H1 (cell line): ENCODE results near the gene GSTO1. TPM values are rescaled to one million over a fixed set of nuclear protein-coding genes. Genes with fewer than 3 reads are reported as not detected.

Experiments used
- CTCF ChIA-PET: fragments of 300-600 bp; sonication (Branson Sonifier 250); formaldehyde crosslinking; loops from one replicate; lab custom pipeline; 2021; ENCODE audit not compliant: partially characterized antibody; lab: Charles Lee
- POLR2A ChIA-PET: fragments of 300-600 bp; sonication (Branson Sonifier 250); formaldehyde crosslinking; loops from one replicate; lab custom pipeline; 2021; ENCODE audit warnings: inconsistent platforms; ENCODE audit not compliant: partially characterized antibody; lab: Charles Lee
- DNase-seq, 2 experiments: peaks; one replicate each; pipeline versions ENCODE4 v3.0.0 to v3.0.0-alpha.2; 2010 to 2022; ENCODE audit warnings: low spot score in 2 of 2, low read depth in 1 of 2, mixed read lengths in 1 of 2
- FAIRE-seq: peaks from 2 replicates; lab custom pipeline; 2011; peaks lifted over from hg19 to GRCh38; lab: Jason Lieb, UNC
- H2AFZ ChIP-seq: 2 replicates; pipeline ENCODE4 v1.8.1; 2012; ENCODE audit warnings: low read length, inconsistent platforms
- H2AK5ac ChIP-seq: 2 replicates; pipeline ENCODE4 v1.6.1; 2013; ENCODE audit warnings: low read depth, low read length
- H2BK120ac ChIP-seq: replicated peaks from 2 replicates; pipeline ENCODE3; 2013; ENCODE audit warnings: low read depth, low read length, inconsistent platforms
- H2BK12ac ChIP-seq: 2 replicates; pipeline ENCODE4 v1.6.1; 2013; ENCODE audit warnings: low read depth, low read length
- H2BK15ac ChIP-seq: 2 replicates; pipeline ENCODE4 v1.6.1; 2013; ENCODE audit warnings: low read length
- H2BK20ac ChIP-seq: 2 replicates; pipeline ENCODE4 v1.6.1; 2013; ENCODE audit warnings: low read length
- H2BK5ac ChIP-seq: 2 replicates; pipeline ENCODE4 v1.6.1; 2013; ENCODE audit warnings: low read depth, low read length
- H3K14ac ChIP-seq: 2 replicates; pipeline ENCODE4 v1.6.1; 2013; ENCODE audit warnings: inconsistent platforms; ENCODE audit not compliant: insufficient read length
- H3K18ac ChIP-seq: 2 replicates; pipeline ENCODE4 v1.6.1; 2013; ENCODE audit warnings: low read length; ENCODE audit errors: extremely low read depth
- H3K23ac ChIP-seq: 2 replicates; pipeline ENCODE4 v1.6.1; 2013; ENCODE audit warnings: inconsistent platforms; ENCODE audit not compliant: insufficient read length
- H3K23me2 ChIP-seq: 2 replicates; pipeline ENCODE4 v1.6.1; 2013; ENCODE audit warnings: low read depth, low read length
- H3K27ac ChIP-seq: 2 replicates; pipeline ENCODE4 v1.6.1; 2011; ENCODE audit warnings: low read depth, low read length, inconsistent platforms
- H3K27me3 ChIP-seq, 4 experiments: replicated peaks in 1 of 4; 1 replicate in 1 of 4; 2 replicates in 3 of 4; pipeline versions ENCODE4 v1.6.1 to v1.8.1; 2011 to 2013; ENCODE audit warnings: low read length in 3 of 4, mild to moderate bottlenecking in 3 of 4, inconsistent platforms in 2 of 4, mixed read lengths in 2 of 4, moderate library complexity in 1 of 4; ENCODE audit not compliant: control insufficient read depth in 3 of 4, insufficient read depth in 3 of 4; ENCODE audit errors: extremely low read depth in 1 of 4
- H3K36me3 ChIP-seq, 4 experiments: 2 replicates each; pipeline versions ENCODE4 v1.6.1 to v1.8.1; 2011 to 2013; ENCODE audit warnings: mild to moderate bottlenecking in 4 of 4, low read length in 3 of 4, moderate library complexity in 2 of 4, control low read depth in 1 of 4, inconsistent platforms in 1 of 4; ENCODE audit not compliant: insufficient read depth in 4 of 4, control insufficient read depth in 2 of 4
- H3K4ac ChIP-seq: replicated peaks from 2 replicates; pipeline ENCODE3; 2013; ENCODE audit warnings: low read length, low read depth, mixed read lengths, inconsistent platforms; ENCODE audit not compliant: insufficient read length
- H3K4me1 ChIP-seq, 4 experiments: replicated peaks in 1 of 4; 1 replicate in 1 of 4; 2 replicates in 3 of 4; pipeline versions ENCODE4 v1.6.1 to v1.8.1; 2011 to 2013; ENCODE audit warnings: low read length in 3 of 4, inconsistent platforms in 2 of 4, mixed read lengths in 1 of 4; ENCODE audit not compliant: insufficient read depth in 4 of 4, control insufficient read depth in 3 of 4
- H3K4me2 ChIP-seq, 2 experiments: 2 replicates each; pipeline versions ENCODE4 v1.6.1 to v1.8.1; 2011 to 2013; ENCODE audit warnings: low read depth in 2 of 2, low read length in 2 of 2, control low read depth in 1 of 2, inconsistent platforms in 1 of 2, mild to moderate bottlenecking in 1 of 2; ENCODE audit not compliant: insufficient read depth in 1 of 2
- H3K4me3 ChIP-seq, 4 experiments: fragments of 200-600, 300-600 bp in 1 of 4; sonication (generic), shearing (Covaris generic), sonication (Bioruptor Twin) in 1 of 4; 2 replicates each; pipeline versions ENCODE4 v1.5.1 to v1.8.1; 2011 to 2016; ENCODE audit warnings: low read length in 4 of 4, low read depth in 3 of 4, control low read depth in 2 of 4, inconsistent platforms in 2 of 4, mild to moderate bottlenecking in 2 of 4, mixed read lengths in 1 of 4, moderate library complexity in 1 of 4; ENCODE audit not compliant: insufficient read depth in 2 of 4; ENCODE audit errors: extremely low read depth in 1 of 4
- H3K56ac ChIP-seq: replicated peaks from 2 replicates; pipeline ENCODE3; 2013; ENCODE audit warnings: low read depth, mild to moderate bottlenecking, mixed read lengths, low read length, inconsistent platforms; ENCODE audit not compliant: insufficient read length
- H3K79me1 ChIP-seq: 2 replicates; pipeline ENCODE4 v1.6.1; 2013; ENCODE audit warnings: low read depth, low read length, control low read depth
- H3K79me2 ChIP-seq, 2 experiments: 2 replicates each; pipeline versions ENCODE4 v1.6.1 to v1.8.1; 2012 to 2013; ENCODE audit warnings: low read length in 2 of 2, mild to moderate bottlenecking in 2 of 2, inconsistent platforms in 1 of 2; ENCODE audit not compliant: insufficient read depth in 2 of 2, control insufficient read depth in 1 of 2
- H3K9ac ChIP-seq, 4 experiments: replicated peaks in 1 of 4; 1 replicate in 1 of 4; 2 replicates in 3 of 4; pipeline versions ENCODE4 v1.6.1 to v1.8.1; 2011 to 2013; ENCODE audit warnings: low read depth in 3 of 4, low read length in 3 of 4, control low read depth in 2 of 4, mild to moderate bottlenecking in 2 of 4, moderate library complexity in 2 of 4, inconsistent platforms in 1 of 4; ENCODE audit errors: extremely low read depth in 1 of 4
- H3K9me3 ChIP-seq, 2 experiments: 2 replicates each; pipeline versions ENCODE4 v1.6.1 to v1.8.1; 2012 to 2013; ENCODE audit warnings: mild to moderate bottlenecking in 2 of 2, moderate library complexity in 2 of 2, control low read depth in 1 of 2, inconsistent platforms in 1 of 2, low read depth in 1 of 2, low read length in 1 of 2, mixed read lengths in 1 of 2; ENCODE audit not compliant: insufficient read depth in 2 of 2
- H4K20me1 ChIP-seq, 2 experiments: replicated peaks in 1 of 2; 2 replicates each; pipeline versions ENCODE3 to v1.8.1; 2011 to 2013; ENCODE audit warnings: inconsistent platforms in 2 of 2, low read length in 2 of 2, mild to moderate bottlenecking in 1 of 2; ENCODE audit not compliant: insufficient read depth in 2 of 2, control insufficient read depth in 1 of 2
- H4K5ac ChIP-seq: 2 replicates; pipeline ENCODE4 v1.6.1; 2013; ENCODE audit warnings: low read length, low read depth, mixed read lengths, inconsistent platforms; ENCODE audit not compliant: insufficient read length
- H4K8ac ChIP-seq: 2 replicates; pipeline ENCODE4 v1.8.0; 2013; ENCODE audit warnings: mild to moderate bottlenecking, moderate library complexity, low read length, inconsistent platforms; ENCODE audit not compliant: insufficient read depth; ENCODE audit errors: extremely low read depth
- H4K91ac ChIP-seq: replicated peaks from 2 replicates; pipeline ENCODE3; 2013; ENCODE audit warnings: low read length, mixed read lengths, inconsistent platforms; ENCODE audit not compliant: insufficient read length
- CBX5 ChIP-seq: fragments of 300-800, 300-1000 bp; sonication (generic); IDR thresholded peaks from 2 replicates; pipeline ENCODE4 v1.7.1; 2016; ENCODE audit warnings: antibody characterized with exemption, low read length, low read depth
- CHD2 ChIP-seq: IDR thresholded peaks from 2 replicates; pipeline ENCODE4 v1.6.1; 2012; ENCODE audit warnings: low read length, improper control_type of control experiment
- CREB1 ChIP-seq: IDR thresholded peaks from 2 replicates; pipeline ENCODE4 v1.6.1; 2012; ENCODE audit warnings: inconsistent platforms
- KDM1A ChIP-seq: fragments of 200-600, 300-600 bp; sonication (generic); IDR thresholded peaks from 2 replicates; pipeline ENCODE4 v1.7.1; 2016; ENCODE audit warnings: mild to moderate bottlenecking, low read length, borderline replicate concordance
- POU5F1 ChIP-seq: IDR thresholded peaks from 2 replicates; pipeline ENCODE4 v1.6.1; 2011; ENCODE audit warnings: low read depth, mild to moderate bottlenecking, low read length, moderate library complexity
- SP4 ChIP-seq: IDR thresholded peaks from 2 replicates; pipeline ENCODE4 v1.6.1; 2012; ENCODE audit warnings: low read length, inconsistent platforms
- SUZ12 ChIP-seq: fragments of 200-600 bp; sonication (generic); IDR thresholded peaks from 2 replicates; pipeline ENCODE4 v1.6.1; 2012; ENCODE audit warnings: mild to moderate bottlenecking, inconsistent platforms, low read length, moderate library complexity, mixed read lengths
- TAF1 ChIP-seq: IDR thresholded peaks from 2 replicates; pipeline ENCODE4 v1.6.1; 2011; ENCODE audit warnings: mild to moderate bottlenecking, low read depth, low read length
- WGBS, 2 experiments: shearing (Covaris generic) in 1 of 2; methylation state at CpG; one replicate each; pipeline versions ENCODE4 v1.1.6 to v1.1.7; 2013 to 2015; ENCODE audit warnings: low lambda C conversion rate in 2 of 2, mixed read lengths in 2 of 2, inconsistent platforms in 1 of 2, low coverage in 1 of 2, missing lambda C conversion rate in 1 of 2; ENCODE audit not compliant: insufficient replicate concordance in 2 of 2, insufficient coverage in 1 of 2, insufficient read length in 1 of 2; ENCODE audit errors: extremely low coverage in 1 of 2, missing lambda C conversion rate in 1 of 2; 5-methylcytosine and 5-hydroxymethylcytosine counted together
- polyA plus RNA-seq, 7 experiments: library from polyadenylated mRNA; depleted of rRNA in 3 of 7; stranded (reverse) in 5 of 7; unstranded in 2 of 7; fragments of >200 nt in 5 of 7; fragments of 200-250 nt in 2 of 7; gene quantifications; 1 replicate in 5 of 7; 2 replicates in 1 of 7; 4 replicates in 1 of 7; pipeline versions ENCODE4 v1.2.1 to v1.2.3, GENCODE V29; 2011 to 2013; ENCODE audit warnings: missing spikeins in 2 of 7, mixed read lengths in 2 of 7
- total RNA-seq: library from RNA; stranded (reverse); fragmentation: NEBNext Ultra II Directional; extraction: Animal tissue kit (Norgen Biotek cat#: 25700); gene quantifications from 2 replicates; pipeline ENCODE4 v1.2.1, GENCODE V29; 2021
- TF ChIP-seq, protein P1 (sequence below): IDR thresholded peaks from 2 replicates; pipeline ENCODE4 v1.6.1; 2012; ENCODE audit warnings: low read length, inconsistent platforms
- TF ChIP-seq, protein P2 (sequence below): IDR thresholded peaks from 2 replicates; pipeline ENCODE4 v1.6.1; 2012; ENCODE audit warnings: inconsistent platforms

Gene GSTO1
- total and polyA plus RNA-seq, 2 of the 8 experiments (the other 6 are each of a cell fraction or from before 2014, with no cell fraction given) = 22.4 to 32.5 TPM

DNA sequence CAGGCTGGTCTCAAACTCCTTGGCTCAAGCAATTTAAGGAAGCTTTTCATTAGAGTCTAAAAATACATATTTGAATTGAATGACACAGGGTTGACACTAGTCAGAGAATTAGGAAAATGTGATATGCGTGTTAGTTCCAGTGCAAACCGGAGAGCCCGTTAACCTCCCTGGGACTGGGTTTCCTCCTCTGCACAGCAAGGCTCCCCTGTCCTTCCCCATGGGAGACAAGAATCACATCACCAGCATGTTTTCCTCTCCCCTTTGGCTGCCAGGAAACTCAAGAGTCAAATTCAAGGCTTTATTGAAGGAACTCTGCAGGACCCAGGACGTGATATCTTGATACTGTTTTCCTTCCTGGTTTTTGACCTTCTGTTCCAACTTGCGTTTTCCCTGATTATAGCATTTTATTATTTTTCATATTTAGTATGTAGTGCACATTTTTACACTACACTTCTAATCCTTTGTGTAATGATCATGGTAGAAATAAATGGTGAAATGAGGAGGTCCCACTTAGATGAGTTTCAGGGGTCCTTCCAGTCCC, 39.2 kb downstream of the GSTO1 start:
- Histone ChIP-seq H3K27ac (no peak overlapping the region), H3K9me3 (no peaks in the 10 kb centered on the region), H4K5ac (no peak overlapping the region), H2BK15ac (no peak overlapping the region), H3K23ac (no peak overlapping the region), H2BK5ac (no peak overlapping the region), H2BK12ac (no peak overlapping the region), H2AFZ (no peak overlapping the region), H3K36me3 (no peaks in the 10 kb centered on the region), H3K23me2 (no peaks in the 10 kb centered on the region), H3K56ac (no peak overlapping the region), H3K4ac (no peak overlapping the region), H3K4me2 (no peak overlapping the region), H3K4me3 (no peak overlapping the region), H2BK20ac (no peak overlapping the region), H4K8ac (no peak overlapping the region), H2AK5ac (no peak overlapping the region), H3K79me2 (no peaks in the 10 kb centered on the region), H4K20me1 (no peaks in the 10 kb centered on the region), H4K91ac (no peak overlapping the region), H3K4me1 (peaks cover 0 to 3% (median 2%) of the 10 kb centered on the region in 4 experiments; a peak in 3 of 7 replicates), H3K18ac (no peak overlapping the region), H3K14ac (no peak overlapping the region), H2BK120ac (no peak overlapping the region), H3K9ac (no peak overlapping the region), H3K79me1 (no peaks in the 10 kb centered on the region), H3K27me3 (no peaks in the 10 kb centered on the region)
- TF ChIP-seq KDM1A (no peak), SUZ12 (no peak), CREB1 (no peak), CHD2 (no peak), CBX5 (no peak), SP4 (no peak), TAF1 (no peak), POU5F1 (no peak)
- TF ChIP-seq, protein P1, sequence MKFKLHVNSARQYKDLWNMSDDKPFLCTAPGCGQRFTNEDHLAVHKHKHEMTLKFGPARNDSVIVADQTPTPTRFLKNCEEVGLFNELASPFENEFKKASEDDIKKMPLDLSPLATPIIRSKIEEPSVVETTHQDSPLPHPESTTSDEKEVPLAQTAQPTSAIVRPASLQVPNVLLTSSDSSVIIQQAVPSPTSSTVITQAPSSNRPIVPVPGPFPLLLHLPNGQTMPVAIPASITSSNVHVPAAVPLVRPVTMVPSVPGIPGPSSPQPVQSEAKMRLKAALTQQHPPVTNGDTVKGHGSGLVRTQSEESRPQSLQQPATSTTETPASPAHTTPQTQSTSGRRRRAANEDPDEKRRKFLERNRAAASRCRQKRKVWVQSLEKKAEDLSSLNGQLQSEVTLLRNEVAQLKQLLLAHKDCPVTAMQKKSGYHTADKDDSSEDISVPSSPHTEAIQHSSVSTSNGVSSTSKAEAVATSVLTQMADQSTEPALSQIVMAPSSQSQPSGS = no peak
- TF ChIP-seq, protein P2, sequence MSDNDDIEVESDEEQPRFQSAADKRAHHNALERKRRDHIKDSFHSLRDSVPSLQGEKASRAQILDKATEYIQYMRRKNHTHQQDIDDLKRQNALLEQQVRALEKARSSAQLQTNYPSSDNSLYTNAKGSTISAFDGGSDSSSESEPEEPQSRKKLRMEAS = no peak
- WGBS, 2 experiments = 94% methylated on average over 5 of the region's 5 CpGs; no CpG with 5 or more reads in 1 of the 2 experiments
- ChIA-PET POLR2A (interaction anchor here (1.2 kb wide), 1 partner anchor 57 kb away, joined by 3 read pairs; no protein-coding TSS in a partner anchor), CTCF (interaction anchor here (0.8 to 16.1 kb wide), 14 partner anchors 8 to 328 kb away, joined by 3 to 379 read pairs (median 5); partner anchors contain the start of genes CFAP58, GSTO1 and ITPRIP)
- no peak for FAIRE-seq
- DNase-seq = no peak
